ENCODE results near the gene FCAR. TPM values are rescaled to one million over a fixed set of nuclear protein-coding genes. Genes with fewer than 3 reads are reported as not detected.
"Not testable (repeated sequence)": the region's sequence is repeated elsewhere in the genome, so short reads cannot be mapped to it uniquely, and the experiment has no call there.

Gene FCAR
- total and polyA plus RNA-seq, 2 donors (not counting 1 experiment from before 2014, with no cell fraction given) = 1.9 TPM; not detected in 1

GRCh38 chr19:54901153-54901552 lies 27.1 kb downstream of the FCAR start:
- H3K9me3 ChIP-seq (ENCODE audit: control extremely low read depth in 1 of 3, control insufficient read depth in 2 of 3, insufficient read depth in 1 of 3, low read length in 2 of 3); H3K4me3 ChIP-seq (ENCODE audit: control extremely low read depth in 1 of 5, extremely low read depth in 1 of 5, insufficient read depth in 1 of 5, low read depth in 2 of 5, low read length in 4 of 5); H3K4me2 ChIP-seq (replicated peaks; ENCODE audit: low read depth, low read length, poor library complexity, severe bottlenecking); H3K4me1 Mint-ChIP-seq; H3K4me3 Mint-ChIP-seq; DNase-seq; H3K27ac ChIP-seq (ENCODE audit: low read length in 2 of 2); intact Hi-C loops (cut with micrococcal nuclease); H2AFZ ChIP-seq (ENCODE audit: insufficient read depth, low read depth, low read length, poor library complexity, severe bottlenecking); H3K27me3 ChIP-seq (replicated peaks in 1 of 4; ENCODE audit: control extremely low read depth in 1 of 4, control insufficient read depth in 3 of 4, insufficient read depth in 4 of 4, low read length in 3 of 4); H3K9ac ChIP-seq (ENCODE audit: low read length); H3K27ac Mint-ChIP-seq; H3K79me2 ChIP-seq (ENCODE audit: control insufficient read depth, insufficient read depth, low read length); H3K9me3 Mint-ChIP-seq (ENCODE audit: insufficient read depth); H3K4me1 ChIP-seq (ENCODE audit: control insufficient read depth in 2 of 2, insufficient read depth in 2 of 2, low read length in 2 of 2); POLR2A ChIA-PET; ATAC-seq (ENCODE audit: low read depth); CTCF ChIA-PET; H4K20me1 ChIP-seq (ENCODE audit: control insufficient read depth, insufficient read depth, low read length, poor library complexity, severe bottlenecking); H3K36me3 ChIP-seq (replicated peaks in 1 of 2; ENCODE audit: control extremely low read depth in 1 of 2, control insufficient read depth in 1 of 2, extremely low read depth in 1 of 2, insufficient read depth in 2 of 2, low read length in 1 of 2): not testable (repeated sequence)
- peaks cover 37% of the 10 kb centered on the region for H3K27me3 Mint-ChIP-seq
- 86% methylated on average over 3 of the region's 8 CpGs for WGBS (ENCODE audit: insufficient coverage)

- ATAC-seq (ENCODE audit: low read depth) = no peak
- Mint-ChIP-seq H3K9me3 (ENCODE audit: insufficient read depth) (no peaks in the 10 kb centered on the region), H3K27me3 (peaks cover 33% of the 10 kb centered on the region), H3K27ac (no peak overlapping the region), H3K4me1 (no peaks in the 10 kb centered on the region), H3K4me3 (no peak overlapping the region)
- Histone ChIP-seq H3K79me2 (ENCODE audit: control insufficient read depth, insufficient read depth, low read length) (no peaks in the 10 kb centered on the region), H3K27me3 (replicated peaks in 1 of 4; ENCODE audit: control extremely low read depth in 1 of 4, control insufficient read depth in 3 of 4, insufficient read depth in 4 of 4, low read length in 3 of 4) (peaks cover 0 to 2% (median 0%) of the 10 kb centered on the region in 4 experiments), H3K4me3 (ENCODE audit: control extremely low read depth in 1 of 5, extremely low read depth in 1 of 5, insufficient read depth in 1 of 5, low read depth in 2 of 5, low read length in 4 of 5) (no peak overlapping the region), H2AFZ (ENCODE audit: insufficient read depth, low read depth, low read length, poor library complexity, severe bottlenecking) (no peak overlapping the region), H3K36me3 (replicated peaks in 1 of 2; ENCODE audit: control extremely low read depth in 1 of 2, control insufficient read depth in 1 of 2, extremely low read depth in 1 of 2, insufficient read depth in 2 of 2, low read length in 1 of 2) (no peaks in the 10 kb centered on the region), H3K4me1 (ENCODE audit: control insufficient read depth in 2 of 2, insufficient read depth in 2 of 2, low read length in 2 of 2) (no peaks in the 10 kb centered on the region), H3K9me3 (ENCODE audit: control extremely low read depth in 1 of 3, control insufficient read depth in 2 of 3, insufficient read depth in 1 of 3, low read length in 2 of 3) (no peaks in the 10 kb centered on the region), H3K9ac (ENCODE audit: low read length) (no peak overlapping the region), H4K20me1 (ENCODE audit: control insufficient read depth, insufficient read depth, low read length, poor library complexity, severe bottlenecking) (no peaks in the 10 kb centered on the region), H3K27ac (ENCODE audit: low read length in 2 of 2) (no peak overlapping the region), H3K4me2 (replicated peaks; ENCODE audit: low read depth, low read length, poor library complexity, severe bottlenecking) (no peak overlapping the region)
- WGBS (ENCODE audit: insufficient coverage) = 89% methylated on average over 3 of the region's 3 CpGs
- intact Hi-C loops (cut with micrococcal nuclease) = no loop called here
- TF ChIP-seq CTCF (IDR thresholded peaks at IDR 0.05) (no peak), EZH2 (IDR thresholded peaks at IDR 0.05; ENCODE audit: borderline replicate concordance, insufficient read depth, low read depth, low read length, poor library complexity, severe bottlenecking) (no peak)
- CTCF ChIA-PET = no interaction called here
- no peak for DNase-seq
- POLR2A ChIA-PET = no interaction called here
Observed at GRCh38 chr19:54902061-54902460, 28.0 kb downstream of the FCAR start.
